ENCODE measurements around the gene ZHX3. TPM values are rescaled to one million over a fixed set of nuclear protein-coding genes. Genes with fewer than 3 reads are reported as not detected.
"Not testable (repeated sequence)": the region's sequence is repeated elsewhere in the genome, so short reads cannot be mapped to it uniquely, and the experiment has no call there.

The ZHX3 gene
- total RNA-seq, 3 donors from 2014 or later = 6.9 to 11.9 (median 9.9) TPM

GRCh38 chr20:41330941-41331340 lies 13.4 kb upstream of the ZHX3 start:
- H3K4me3 Mint-ChIP-seq = no peak overlapping the region
- no peak for ATAC-seq
- H3K9me3 Mint-ChIP-seq = no peaks in the 10 kb centered on the region
- H3K36me3 Mint-ChIP-seq (ENCODE audit: insufficient read depth) = no peaks in the 10 kb centered on the region
- DNase-seq = no peak
- no peaks in the 10 kb centered on the region for H3K27me3 Mint-ChIP-seq (ENCODE audit: low read depth)
- H3K4me1 Mint-ChIP-seq (ENCODE audit: low read depth) = peaks cover 10% of the 10 kb centered on the region

- H3K4me3 Mint-ChIP-seq = no peak overlapping the region
- DNase-seq (no peak), ATAC-seq (no peak)
- no peaks in the 10 kb centered on the region for H3K36me3 Mint-ChIP-seq (ENCODE audit: insufficient read depth)
- peaks cover 10% of the 10 kb centered on the region for H3K4me1 Mint-ChIP-seq (ENCODE audit: low read depth)
- H3K9me3 Mint-ChIP-seq = no peaks in the 10 kb centered on the region
- H3K27me3 Mint-ChIP-seq (ENCODE audit: low read depth) = no peaks in the 10 kb centered on the region
Measured at GRCh38 chr20:41330343-41330720, 12.8 kb upstream of the ZHX3 start.

- Mint-ChIP-seq H3K4me1 (ENCODE audit: low read depth) (peaks cover 10% of the 10 kb centered on the region), H3K4me3 (no peak overlapping the region), H3K9me3 (no peaks in the 10 kb centered on the region), H3K36me3 (ENCODE audit: insufficient read depth) (no peaks in the 10 kb centered on the region), H3K27me3 (ENCODE audit: low read depth) (no peaks in the 10 kb centered on the region)
- ATAC-seq = peak; percentile 100
- DNase-seq = peak; percentile 56
Measured at GRCh38 chr20:41329435-41330342, 12.2 kb upstream of the ZHX3 start.

- no peak for DNase-seq
- peaks cover 10% of the 10 kb centered on the region for H3K4me1 Mint-ChIP-seq (ENCODE audit: low read depth)
- H3K4me3 Mint-ChIP-seq = no peak overlapping the region
- no peak for ATAC-seq
- H3K27me3 Mint-ChIP-seq (ENCODE audit: low read depth) = no peaks in the 10 kb centered on the region
- H3K9me3 Mint-ChIP-seq = no peaks in the 10 kb centered on the region
- no peaks in the 10 kb centered on the region for H3K36me3 Mint-ChIP-seq (ENCODE audit: insufficient read depth)
Measured at GRCh38 chr20:41327178-41327577, 9.6 kb upstream of the ZHX3 start.

GRCh38 chr20:41320976-41321375 lies 3.4 kb upstream of the ZHX3 start:
- DNase-seq (no peak), ATAC-seq (no peak)
- no peaks in the 10 kb centered on the region for H3K27me3 Mint-ChIP-seq (ENCODE audit: low read depth)
- no peak overlapping the region for H3K4me3 Mint-ChIP-seq
- no peaks in the 10 kb centered on the region for H3K36me3 Mint-ChIP-seq (ENCODE audit: insufficient read depth)
- peaks cover 11% of the 10 kb centered on the region for H3K4me1 Mint-ChIP-seq (ENCODE audit: low read depth)
- H3K9me3 Mint-ChIP-seq = no peaks in the 10 kb centered on the region

- DNase-seq (no peak), ATAC-seq (no peak)
- H3K36me3 Mint-ChIP-seq (ENCODE audit: insufficient read depth) = no peaks in the 10 kb centered on the region
- H3K9me3 Mint-ChIP-seq = no peaks in the 10 kb centered on the region
- no peaks in the 10 kb centered on the region for H3K27me3 Mint-ChIP-seq (ENCODE audit: low read depth)
- H3K4me3 Mint-ChIP-seq = no peak overlapping the region
- H3K4me1 Mint-ChIP-seq (ENCODE audit: low read depth) = peaks cover 13% of the 10 kb centered on the region
Measured at GRCh38 chr20:41320441-41320840, 2.9 kb upstream of the ZHX3 start.

- no peak for ATAC-seq
- H3K4me1 Mint-ChIP-seq (ENCODE audit: low read depth) = peaks cover 13% of the 10 kb centered on the region
- no peaks in the 10 kb centered on the region for H3K27me3 Mint-ChIP-seq (ENCODE audit: low read depth)
- no peaks in the 10 kb centered on the region for H3K36me3 Mint-ChIP-seq (ENCODE audit: insufficient read depth)
- no peaks in the 10 kb centered on the region for H3K9me3 Mint-ChIP-seq
- H3K4me3 Mint-ChIP-seq = peak overlapping the region; percentile 63
- no peak for DNase-seq
Measured at GRCh38 chr20:41318271-41318649, 729 bp upstream of the ZHX3 start.

GRCh38 chr20:41316602-41317545 lies 657 bp downstream of the ZHX3 start:
- no peaks in the 10 kb centered on the region for H3K27me3 Mint-ChIP-seq (ENCODE audit: low read depth)
- peaks cover 13% of the 10 kb centered on the region for H3K4me1 Mint-ChIP-seq (ENCODE audit: low read depth)
- no peaks in the 10 kb centered on the region for H3K9me3 Mint-ChIP-seq
- ATAC-seq (peak; percentile 77 to 78), DNase-seq (peak; percentile 76)
- H3K36me3 Mint-ChIP-seq (ENCODE audit: insufficient read depth) = no peaks in the 10 kb centered on the region
- H3K4me3 Mint-ChIP-seq = peak overlapping the region; percentile 87

GRCh38 chr20:41316051-41316450 lies 1.5 kb downstream of the ZHX3 start:
- ATAC-seq (no peak), DNase-seq (no peak)
- Mint-ChIP-seq H3K27me3 (ENCODE audit: low read depth) (no peaks in the 10 kb centered on the region), H3K4me3 (peak overlapping the region; percentile 87), H3K36me3 (ENCODE audit: insufficient read depth) (no peaks in the 10 kb centered on the region), H3K4me1 (ENCODE audit: low read depth) (peaks cover 13% of the 10 kb centered on the region), H3K9me3 (no peaks in the 10 kb centered on the region)

GRCh38 chr20:41314386-41314785 lies 3.1 kb downstream of the ZHX3 start:
- no peak overlapping the region for H3K4me3 Mint-ChIP-seq
- ATAC-seq = no peak
- H3K27me3 Mint-ChIP-seq (ENCODE audit: low read depth) = no peaks in the 10 kb centered on the region

GRCh38 chr20:41312009-41312408 lies 5.5 kb downstream of the ZHX3 start:
- H3K27me3 Mint-ChIP-seq (ENCODE audit: low read depth); H3K4me3 Mint-ChIP-seq; H3K36me3 Mint-ChIP-seq (ENCODE audit: insufficient read depth); ATAC-seq; DNase-seq; H3K9me3 Mint-ChIP-seq: not testable (repeated sequence)
- H3K4me1 Mint-ChIP-seq (ENCODE audit: low read depth) = peaks cover 13% of the 10 kb centered on the region

More at GRCh38 chr20:41314386-41314785, 3.1 kb downstream of the ZHX3 start:
- H3K9me3 Mint-ChIP-seq = no peaks in the 10 kb centered on the region
- no peaks in the 10 kb centered on the region for H3K36me3 Mint-ChIP-seq (ENCODE audit: insufficient read depth)
- peaks cover 13% of the 10 kb centered on the region for H3K4me1 Mint-ChIP-seq (ENCODE audit: low read depth)
- no peak for DNase-seq

- Mint-ChIP-seq H3K27me3 (ENCODE audit: low read depth) (no peaks in the 10 kb centered on the region), H3K9me3 (no peaks in the 10 kb centered on the region), H3K4me3 (no peak overlapping the region), H3K4me1 (ENCODE audit: low read depth) (peaks cover 1% of the 10 kb centered on the region), H3K36me3 (ENCODE audit: insufficient read depth) (no peaks in the 10 kb centered on the region)
- ATAC-seq (no peak), DNase-seq (no peak)
Measured at GRCh38 chr20:41309817-41310216, 7.7 kb downstream of the ZHX3 start.

GRCh38 chr20:41308726-41309413 lies 8.7 kb downstream of the ZHX3 start:
- no peak for DNase-seq
- Mint-ChIP-seq H3K36me3 (ENCODE audit: insufficient read depth) (no peaks in the 10 kb centered on the region), H3K4me1 (ENCODE audit: low read depth) (peaks cover 1% of the 10 kb centered on the region), H3K4me3 (no peak overlapping the region), H3K27me3 (ENCODE audit: low read depth) (no peaks in the 10 kb centered on the region), H3K9me3 (no peaks in the 10 kb centered on the region)
- no peak for ATAC-seq

- H3K27me3 Mint-ChIP-seq (ENCODE audit: low read depth) = no peaks in the 10 kb centered on the region
- ATAC-seq (no peak), DNase-seq (no peak)
- no peaks in the 10 kb centered on the region for H3K36me3 Mint-ChIP-seq (ENCODE audit: insufficient read depth)
- H3K9me3 Mint-ChIP-seq = no peaks in the 10 kb centered on the region
- H3K4me1 Mint-ChIP-seq (ENCODE audit: low read depth) = peaks cover 1% of the 10 kb centered on the region
- no peak overlapping the region for H3K4me3 Mint-ChIP-seq
Measured at GRCh38 chr20:41308290-41308711, 9.2 kb downstream of the ZHX3 start.
